Spinal cord (tissue), 10 donors: ENCODE data around the gene RHOBTB1. TPM values are rescaled to one million over a fixed set of nuclear protein-coding genes. Genes with fewer than 3 reads are reported as not detected.

ENCODE experiments used
- DNase-seq, 6 donors: peaks; one replicate each; pipeline versions ENCODE4 v3.0.0 to v3.0.0-alpha.2; 2013 to 2015; ENCODE audit warnings: low spot score in 6 of 6, low read depth in 4 of 6
- H3K27ac ChIP-seq: one replicate; pipeline ENCODE4 v1.5.1; 2013; ENCODE audit warnings: low read depth, low read length, control low read depth
- H3K27me3 ChIP-seq: one replicate; pipeline ENCODE4 v1.6.1; 2013; ENCODE audit warnings: low read length; ENCODE audit not compliant: control insufficient read depth, insufficient read depth
- H3K36me3 ChIP-seq: one replicate; pipeline ENCODE4 v1.6.1; 2013; ENCODE audit warnings: low read length; ENCODE audit not compliant: control insufficient read depth, insufficient read depth
- H3K4me1 ChIP-seq: one replicate; pipeline ENCODE4 v1.6.1; 2013; ENCODE audit warnings: low read length; ENCODE audit not compliant: control insufficient read depth, insufficient read depth
- H3K4me3 ChIP-seq: one replicate; pipeline ENCODE4 v1.5.1; 2013; ENCODE audit warnings: low read depth, low read length, control low read depth
- H3K9me3 ChIP-seq: one replicate; pipeline ENCODE4 v1.6.1; 2013; ENCODE audit warnings: low read length; ENCODE audit not compliant: control insufficient read depth, insufficient read depth
- WGBS: methylation state at CpG from one replicate; pipeline ENCODE4 v1.1.5; 2013; ENCODE audit warnings: missing lambda C conversion rate; ENCODE audit not compliant: insufficient coverage; 5-methylcytosine and 5-hydroxymethylcytosine counted together
- polyA plus RNA-seq, 2 donors: library from polyadenylated mRNA; unstranded; fragments of 120-200 nt; gene quantifications; one replicate each; pipeline ENCODE4 v1.2.1, GENCODE V29; 2013; ENCODE audit not compliant: insufficient read length in 2 of 2
- total RNA-seq, 2 donors: library from RNA; depleted of rRNA in 1 of 2; stranded (reverse); fragments of 120-200 nt in 1 of 2; fragments of >200 nt in 1 of 2; gene quantifications; one replicate each; pipeline versions ENCODE4 v1.2.3 to v1.2.4, GENCODE V29; 2013 to 2014
- donor health status: healthy.

Gene RHOBTB1
- total and polyA plus RNA-seq, 4 donors = 16.7 to 55.4 (median 19.0) TPM

GRCh38 chr10:60957667-60958221, 13.8 kb upstream of the RHOBTB1 start:
- Histone ChIP-seq H3K36me3 (no peaks in the 10 kb centered on the region), H3K4me3 (no peak overlapping the region), H3K9me3 (no peaks in the 10 kb centered on the region), H3K27ac (no peak overlapping the region), H3K4me1 (no peaks in the 10 kb centered on the region), H3K27me3 (no peaks in the 10 kb centered on the region)
- WGBS = no CpG with 5 or more reads among the region's 3 CpGs
- no peak for DNase-seq

GRCh38 chr10:60955957-60956425, 12.0 kb upstream of the RHOBTB1 start:
- Histone ChIP-seq H3K27me3 (no peaks in the 10 kb centered on the region), H3K4me1 (no peaks in the 10 kb centered on the region), H3K27ac (no peak overlapping the region), H3K36me3 (no peaks in the 10 kb centered on the region), H3K4me3 (no peak overlapping the region), H3K9me3 (no peaks in the 10 kb centered on the region)
- no peak for DNase-seq
- no CpG with 5 or more reads among the region's 2 CpGs for WGBS

- DNase-seq = no peak
- no peaks in the 10 kb centered on the region for H3K36me3 ChIP-seq
- no peaks in the 10 kb centered on the region for H3K27me3 ChIP-seq
- no peak overlapping the region for H3K4me3 ChIP-seq
- H3K9me3 ChIP-seq = no peaks in the 10 kb centered on the region
- H3K27ac ChIP-seq = no peak overlapping the region
- H3K4me1 ChIP-seq = no peaks in the 10 kb centered on the region
Observed at GRCh38 chr10:60955316-60955715, 11.3 kb upstream of the RHOBTB1 start.

- Histone ChIP-seq H3K36me3 (no peaks in the 10 kb centered on the region), H3K4me1 (no peaks in the 10 kb centered on the region), H3K9me3 (no peaks in the 10 kb centered on the region), H3K27me3 (no peaks in the 10 kb centered on the region), H3K27ac (no peak overlapping the region), H3K4me3 (no peak overlapping the region)
- 100% methylated on average over 1 of the region's 1 CpG for WGBS
- DNase-seq = no peak
Observed at GRCh38 chr10:60954035-60954434, 10.1 kb upstream of the RHOBTB1 start.

GRCh38 chr10:60953420-60953819, 9.4 kb upstream of the RHOBTB1 start:
- no CpG with 5 or more reads among the region's 3 CpGs for WGBS
- no peak for DNase-seq
- Histone ChIP-seq H3K27me3 (no peaks in the 10 kb centered on the region), H3K4me1 (no peaks in the 10 kb centered on the region), H3K9me3 (no peaks in the 10 kb centered on the region), H3K4me3 (no peak overlapping the region), H3K27ac (no peak overlapping the region), H3K36me3 (no peaks in the 10 kb centered on the region)

GRCh38 chr10:60952846-60953220, 8.8 kb upstream of the RHOBTB1 start:
- no peaks in the 10 kb centered on the region for H3K4me1 ChIP-seq
- no peaks in the 10 kb centered on the region for H3K36me3 ChIP-seq
- H3K27me3 ChIP-seq = no peaks in the 10 kb centered on the region
- H3K27ac ChIP-seq = no peak overlapping the region
- no peaks in the 10 kb centered on the region for H3K9me3 ChIP-seq
- no peak overlapping the region for H3K4me3 ChIP-seq
- no peak for DNase-seq
- 93% methylated on average over 3 of the region's 7 CpGs for WGBS

GRCh38 chr10:60952067-60952845, 8.3 kb upstream of the RHOBTB1 start:
- H3K27ac ChIP-seq = no peak overlapping the region
- no peak overlapping the region for H3K4me3 ChIP-seq
- no peaks in the 10 kb centered on the region for H3K27me3 ChIP-seq
- H3K9me3 ChIP-seq = no peaks in the 10 kb centered on the region
- no peaks in the 10 kb centered on the region for H3K4me1 ChIP-seq
- DNase-seq = no peak
- H3K36me3 ChIP-seq = no peaks in the 10 kb centered on the region
- 100% methylated on average over 1 of the region's 3 CpGs for WGBS

GRCh38 chr10:60951272-60951724, 7.3 kb upstream of the RHOBTB1 start:
- WGBS = 82% methylated on average over 5 of the region's 5 CpGs
- no peak overlapping the region for H3K4me3 ChIP-seq
- H3K27ac ChIP-seq = no peak overlapping the region
- H3K36me3 ChIP-seq = no peaks in the 10 kb centered on the region
- no peaks in the 10 kb centered on the region for H3K4me1 ChIP-seq
- no peaks in the 10 kb centered on the region for H3K27me3 ChIP-seq
- no peak for DNase-seq
- H3K9me3 ChIP-seq = no peaks in the 10 kb centered on the region

GRCh38 chr10:60950300-60950699, 6.3 kb upstream of the RHOBTB1 start:
- H3K4me1 ChIP-seq = no peaks in the 10 kb centered on the region
- no peaks in the 10 kb centered on the region for H3K9me3 ChIP-seq
- H3K36me3 ChIP-seq = no peaks in the 10 kb centered on the region
- no peaks in the 10 kb centered on the region for H3K27me3 ChIP-seq
- no peak overlapping the region for H3K4me3 ChIP-seq
- H3K27ac ChIP-seq = no peak overlapping the region
- WGBS = no CpG with 5 or more reads among the region's 3 CpGs
- DNase-seq = no peak

GRCh38 chr10:60948851-60949250, 4.9 kb upstream of the RHOBTB1 start:
- no peak overlapping the region for H3K4me3 ChIP-seq

More at GRCh38 chr10:60948851-60949250, 4.9 kb upstream of the RHOBTB1 start:
- no peak for DNase-seq
- 80% methylated on average over 1 of the region's 1 CpG for WGBS
- H3K36me3 ChIP-seq = no peaks in the 10 kb centered on the region
- no peak overlapping the region for H3K27ac ChIP-seq
- H3K4me1 ChIP-seq = peaks cover 9% of the 10 kb centered on the region
- no peaks in the 10 kb centered on the region for H3K9me3 ChIP-seq
- no peaks in the 10 kb centered on the region for H3K27me3 ChIP-seq
